IgD-negative memory B cell (primary cell): ENCODE measurements around the gene KRT77. TPM values are rescaled to one million over a fixed set of nuclear protein-coding genes. Genes with fewer than 3 reads are reported as not detected.
A peak's percentile ranks its signal among the peaks of the same experiment; 100 is the strongest.
"Not testable (repeated sequence)": the region's sequence is repeated elsewhere in the genome, so short reads cannot be mapped to it uniquely, and the experiment has no call there.

Experiments
- H3K27ac Mint-ChIP-seq, 3 donors: one replicate each; pipeline ENCODE4 v1.8.0; 2020 to 2022; ENCODE audit warnings: mild to moderate bottlenecking in 3 of 3, mixed read lengths in 3 of 3, moderate library complexity in 1 of 3
- H3K27me3 Mint-ChIP-seq: one replicate; pipeline ENCODE4 v1.8.0; 2021; ENCODE audit warnings: mixed read lengths
- H3K36me3 Mint-ChIP-seq: one replicate; pipeline ENCODE4 v1.8.0; 2020; ENCODE audit warnings: mild to moderate bottlenecking, mixed read lengths
- H3K4me1 Mint-ChIP-seq, 3 donors: one replicate each; pipeline ENCODE4 v1.8.0; 2020 to 2022; ENCODE audit warnings: mixed read lengths in 3 of 3, mild to moderate bottlenecking in 1 of 3
- H3K4me3 Mint-ChIP-seq, 4 donors: one replicate each; pipeline ENCODE4 v1.8.0; 2020 to 2022; ENCODE audit warnings: mild to moderate bottlenecking in 4 of 4, mixed read lengths in 4 of 4, moderate library complexity in 3 of 4
- H3K9me3 Mint-ChIP-seq, 3 donors: one replicate each; pipeline ENCODE4 v1.8.0; 2020 to 2021; ENCODE audit warnings: mixed read lengths in 3 of 3, mild to moderate bottlenecking in 1 of 3
- polyA plus RNA-seq: library from polyadenylated mRNA; unstranded; fragments of 300-500 nt; fragmentation: Illumina TruSeq; gene quantifications from one replicate; pipeline ENCODE4 v1.2.3, GENCODE V29; 2021

The KRT77 gene
- polyA plus RNA-seq, 1 donor from 2014 or later = not detected

DNA sequence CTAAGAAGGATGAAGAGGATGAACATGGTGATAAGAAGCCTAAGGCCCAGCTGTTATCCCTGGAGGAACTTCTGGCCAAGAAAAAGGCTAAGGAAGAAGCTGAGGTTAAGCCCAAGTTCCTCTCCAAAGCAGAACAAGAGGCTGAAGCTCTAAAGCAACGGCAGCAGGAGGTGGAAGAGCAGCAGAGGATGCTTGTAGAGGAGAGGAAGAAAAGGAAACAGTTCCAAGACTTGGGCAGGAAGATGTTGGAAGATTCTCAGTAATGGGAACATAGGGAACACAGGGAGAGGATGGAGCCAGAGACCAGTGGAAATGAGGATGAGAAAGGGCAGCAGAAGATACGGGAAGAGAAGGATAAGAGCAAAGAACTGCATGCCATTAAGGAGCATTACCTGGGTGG, 27.5 kb upstream of the KRT77 start:
- H3K4me3 Mint-ChIP-seq = no peak overlapping the region
- H3K27me3 Mint-ChIP-seq = peaks cover 10% of the 10 kb centered on the region
- H3K9me3 Mint-ChIP-seq = peaks cover 0 to 6% (median 0%) of the 10 kb centered on the region in 3 donors
- no peak overlapping the region for H3K27ac Mint-ChIP-seq
- peaks cover 3% of the 10 kb centered on the region for H3K36me3 Mint-ChIP-seq
- H3K4me1 Mint-ChIP-seq = no peaks in the 10 kb centered on the region

DNA sequence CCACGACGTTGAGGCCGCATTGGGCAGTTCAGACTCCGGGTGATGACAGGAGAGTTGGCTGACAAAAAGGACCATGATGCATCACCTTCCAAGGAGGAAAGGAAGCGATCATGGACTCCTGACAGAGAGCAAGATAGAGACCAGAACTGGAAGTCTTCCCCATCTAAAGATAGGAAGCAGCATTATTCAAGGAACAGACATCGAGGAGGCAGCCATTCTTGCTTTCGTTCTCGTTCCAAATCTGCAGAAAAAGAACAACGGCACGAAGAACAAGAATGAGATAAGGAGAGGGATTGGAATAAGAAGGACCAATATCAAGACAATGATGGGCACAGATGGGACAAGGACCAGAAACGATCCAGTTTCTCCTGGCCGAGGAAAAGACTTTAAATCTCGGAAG, 27.1 kb upstream of the KRT77 start:
- peaks cover 3% of the 10 kb centered on the region for H3K36me3 Mint-ChIP-seq
- H3K4me3 Mint-ChIP-seq = no peak overlapping the region
- H3K27ac Mint-ChIP-seq = peak overlapping the region in 1 of 3 donors; percentile 17
- peaks cover 0 to 6% (median 0%) of the 10 kb centered on the region in 3 donors for H3K9me3 Mint-ChIP-seq
- no peaks in the 10 kb centered on the region for H3K4me1 Mint-ChIP-seq
- peaks cover 9% of the 10 kb centered on the region for H3K27me3 Mint-ChIP-seq

DNA sequence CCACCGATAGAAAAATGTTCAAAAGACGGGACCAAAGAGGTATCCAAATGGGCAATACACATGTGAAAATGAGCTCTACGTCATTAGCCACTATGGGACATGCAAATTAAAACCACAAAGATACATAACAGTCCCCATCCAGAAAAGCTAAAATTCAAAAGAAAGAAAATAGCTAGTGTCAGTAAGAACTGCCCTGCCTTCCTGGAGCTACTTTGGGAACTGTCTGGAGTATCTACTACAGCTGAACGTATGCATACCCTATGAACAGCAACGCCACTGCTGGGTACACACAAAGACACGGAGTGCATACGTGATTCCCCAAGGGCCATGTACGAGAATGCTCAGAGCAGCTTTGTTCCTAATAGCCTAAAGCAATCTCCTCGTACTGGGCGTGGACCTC, 25.8 kb upstream of the KRT77 start:
- Mint-ChIP-seq H3K36me3 (peaks cover 3% of the 10 kb centered on the region), H3K4me1 (no peaks in the 10 kb centered on the region), H3K27ac (no peak overlapping the region), H3K9me3 (peaks cover 0 to 6% (median 0%) of the 10 kb centered on the region in 3 donors), H3K27me3 (peaks cover 5% of the 10 kb centered on the region), H3K4me3 (no peak overlapping the region)

DNA sequence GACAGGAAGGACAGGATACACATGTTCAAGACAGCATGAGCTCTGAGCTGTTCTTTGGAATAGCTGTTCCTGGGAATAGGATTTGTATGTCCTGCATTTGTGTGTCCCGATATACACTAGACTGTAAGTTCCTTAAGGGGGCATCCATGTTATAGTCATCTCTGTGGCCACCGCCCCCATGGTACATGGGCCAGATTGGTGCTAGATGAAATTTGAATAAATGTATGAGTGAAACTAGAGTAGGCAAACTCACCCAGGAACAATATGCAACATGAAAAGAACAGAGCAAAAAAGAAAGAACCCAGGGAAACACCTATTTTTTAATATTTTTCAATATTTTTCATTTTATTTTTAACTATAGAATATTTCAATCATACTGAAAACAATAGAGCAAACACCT, 25.1 kb upstream of the KRT77 start:
- Mint-ChIP-seq H3K9me3 (peaks cover 0 to 6% (median 0%) of the 10 kb centered on the region in 3 donors), H3K4me1 (no peaks in the 10 kb centered on the region), H3K36me3 (peaks cover 3% of the 10 kb centered on the region), H3K4me3 (no peak overlapping the region), H3K27me3 (peaks cover 5% of the 10 kb centered on the region), H3K27ac (no peak overlapping the region)

DNA sequence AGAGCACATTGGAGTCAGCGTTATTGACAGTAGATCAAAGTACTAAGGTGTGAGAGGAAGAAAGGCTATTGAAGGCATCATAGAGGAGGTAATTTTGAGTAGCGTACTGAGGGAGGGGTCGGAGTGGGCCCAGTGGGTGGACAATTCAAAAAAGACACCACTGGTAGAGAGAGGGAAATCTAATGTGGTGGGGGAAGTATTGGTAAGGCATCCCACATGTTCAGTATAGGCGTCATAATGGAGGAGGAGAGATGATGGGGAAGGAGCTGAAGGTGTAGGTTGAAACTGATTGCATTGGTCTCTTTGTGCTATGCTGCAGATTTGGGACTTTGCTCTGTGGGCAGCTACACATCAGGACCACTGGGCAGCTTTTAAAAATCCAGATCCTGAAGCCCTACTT, 23.7 kb upstream of the KRT77 start:
- H3K4me1 Mint-ChIP-seq = no peaks in the 10 kb centered on the region
- H3K4me3 Mint-ChIP-seq = no peak overlapping the region
- peaks cover 0 to 6% (median 0%) of the 10 kb centered on the region in 3 donors for H3K9me3 Mint-ChIP-seq
- H3K27ac Mint-ChIP-seq = no peak overlapping the region
- peaks cover 9% of the 10 kb centered on the region for H3K27me3 Mint-ChIP-seq
- H3K36me3 Mint-ChIP-seq = peaks cover 3% of the 10 kb centered on the region

DNA sequence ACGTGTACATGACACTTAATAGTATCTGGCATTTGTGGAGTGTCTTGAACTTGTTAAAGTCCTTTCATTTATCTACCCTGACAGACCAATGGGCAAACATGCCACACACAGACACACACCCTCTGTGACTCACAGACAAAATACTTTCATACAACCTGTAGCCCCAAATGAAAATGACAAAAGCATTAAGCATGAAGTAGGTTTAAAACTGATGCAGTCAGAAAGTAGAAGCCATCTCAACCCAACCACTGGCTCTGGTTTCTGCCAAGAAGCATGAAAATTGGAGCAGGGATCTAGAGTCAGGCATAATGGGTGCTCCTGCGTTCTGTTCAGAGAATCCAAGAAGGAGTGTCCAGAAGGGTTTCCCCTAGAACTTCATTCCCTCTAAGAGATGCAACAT, 23.1 kb upstream of the KRT77 start:
- H3K4me1 Mint-ChIP-seq = no peaks in the 10 kb centered on the region
- peaks cover 3% of the 10 kb centered on the region for H3K36me3 Mint-ChIP-seq
- H3K9me3 Mint-ChIP-seq = peaks cover 0 to 4% (median 0%) of the 10 kb centered on the region in 3 donors
- H3K27me3 Mint-ChIP-seq = peaks cover 12% of the 10 kb centered on the region
- H3K4me3 Mint-ChIP-seq = no peak overlapping the region
- H3K27ac Mint-ChIP-seq = no peak overlapping the region

DNA sequence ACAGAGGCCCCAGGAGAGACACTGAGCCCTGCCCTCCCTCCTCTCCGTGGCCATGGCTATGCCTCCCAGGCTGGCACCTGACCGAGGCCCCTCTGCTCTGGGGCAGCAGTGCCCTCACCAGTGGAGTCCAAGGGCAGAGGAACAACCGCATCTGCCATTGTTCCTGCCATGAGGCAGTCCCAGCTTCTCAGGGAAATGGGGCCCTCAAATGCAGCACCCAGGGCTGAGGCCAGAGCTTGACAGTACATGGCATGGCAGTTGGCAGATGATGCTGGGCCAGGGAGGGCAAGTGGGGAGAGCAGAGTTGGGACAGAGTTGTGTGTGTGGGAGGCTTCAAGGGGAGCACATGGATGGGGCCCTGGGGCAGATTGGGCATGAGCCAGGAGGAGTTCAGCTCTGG, 21.1 kb upstream of the KRT77 start:
- H3K9me3 Mint-ChIP-seq = peaks cover 0 to 2% (median 0%) of the 10 kb centered on the region in 3 donors
- H3K27ac Mint-ChIP-seq = peak overlapping the region in 1 of 3 donors; percentile 14

DNA sequence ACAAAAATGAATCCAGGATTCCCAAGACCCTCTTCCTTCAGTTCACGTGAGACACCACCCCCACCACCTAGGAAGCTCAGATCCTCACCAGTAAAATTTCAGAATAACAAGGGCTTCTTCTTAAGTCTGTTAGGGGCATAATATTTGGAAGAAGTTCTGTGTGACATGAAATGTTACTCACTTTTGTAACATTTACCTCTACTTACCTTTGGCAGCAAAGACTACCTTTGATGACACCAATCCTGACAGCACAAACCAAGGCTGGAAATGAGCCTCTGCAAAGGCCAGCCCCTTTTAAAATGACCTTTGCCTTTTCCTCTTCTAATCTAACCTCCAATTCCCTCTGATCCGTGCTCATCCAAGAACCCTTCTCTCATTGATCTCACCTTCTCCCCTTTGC, 19.4 kb upstream of the KRT77 start:
- peaks cover 0 to 2% (median 0%) of the 10 kb centered on the region in 3 donors for H3K9me3 Mint-ChIP-seq
- no peaks in the 10 kb centered on the region for H3K4me1 Mint-ChIP-seq
- H3K4me3 Mint-ChIP-seq = no peak overlapping the region
- H3K36me3 Mint-ChIP-seq = peaks cover 3% of the 10 kb centered on the region
- peaks cover 9% of the 10 kb centered on the region for H3K27me3 Mint-ChIP-seq
- H3K27ac Mint-ChIP-seq = no peak overlapping the region

More for the DNA sequence above, 21.1 kb upstream of the KRT77 start:
- H3K4me1 Mint-ChIP-seq = no peaks in the 10 kb centered on the region
- H3K27me3 Mint-ChIP-seq = peaks cover 7% of the 10 kb centered on the region
- peaks cover 3% of the 10 kb centered on the region for H3K36me3 Mint-ChIP-seq
- no peak overlapping the region for H3K4me3 Mint-ChIP-seq

DNA sequence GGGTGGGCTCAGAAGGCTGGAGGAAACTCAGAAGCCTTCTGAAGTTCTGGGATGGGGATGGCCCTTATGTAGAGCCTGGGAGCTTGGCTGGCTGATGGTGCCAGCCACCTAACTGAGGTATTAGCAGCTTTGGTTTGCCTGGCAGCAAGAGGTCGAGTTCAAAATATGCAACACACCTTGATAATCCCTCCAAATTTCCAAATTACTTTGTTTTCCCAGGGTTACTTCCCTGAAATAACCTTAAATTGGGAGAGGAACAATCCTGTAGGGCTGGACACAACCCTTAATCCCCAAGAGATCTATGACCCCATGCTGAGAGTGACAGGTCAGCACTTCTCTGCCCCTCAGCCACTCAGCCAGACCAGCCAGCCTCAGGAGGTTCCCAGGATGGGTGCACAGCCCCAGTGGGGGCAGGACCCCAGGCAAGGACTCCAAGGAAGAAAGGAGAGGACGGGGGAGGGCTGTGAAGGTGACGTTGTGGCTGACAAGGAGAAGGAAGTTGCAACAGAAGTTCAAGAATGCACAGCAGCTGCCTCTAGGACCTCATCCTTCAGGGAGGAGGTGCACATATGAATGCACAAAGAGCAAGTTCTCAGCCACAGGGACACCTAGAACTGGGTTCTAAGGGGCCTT, 18.6 kb upstream of the KRT77 start:
- peaks cover 0 to 2% (median 0%) of the 10 kb centered on the region in 3 donors for H3K9me3 Mint-ChIP-seq
- peaks cover 9% of the 10 kb centered on the region for H3K27me3 Mint-ChIP-seq
- no peak overlapping the region for H3K27ac Mint-ChIP-seq
- no peaks in the 10 kb centered on the region for H3K4me1 Mint-ChIP-seq
- no peak overlapping the region for H3K4me3 Mint-ChIP-seq
- H3K36me3 Mint-ChIP-seq = peaks cover 2% of the 10 kb centered on the region

DNA sequence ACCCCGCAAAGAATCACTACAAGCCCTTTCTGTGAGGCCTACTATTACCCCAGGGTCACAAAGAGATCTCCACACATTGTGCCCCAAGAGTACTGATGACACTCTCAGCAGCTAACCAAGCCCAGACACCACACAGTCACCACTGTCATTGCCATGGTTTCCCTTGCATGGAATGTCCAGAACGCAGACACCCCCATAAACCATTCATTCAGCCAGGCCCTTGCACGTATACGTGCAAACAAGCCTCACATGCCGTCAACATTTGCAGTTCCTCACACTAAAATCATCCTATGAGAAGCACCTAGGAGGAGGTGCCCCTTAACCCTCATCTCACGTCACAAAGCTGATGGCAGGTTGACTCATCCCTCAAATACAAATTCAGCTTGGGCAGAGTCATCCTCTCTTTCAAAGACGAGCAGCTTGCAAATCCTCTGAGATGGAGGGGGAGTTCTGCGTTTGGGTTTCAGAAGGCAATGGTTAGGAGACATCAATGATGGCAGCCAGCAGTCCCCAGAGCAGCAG, 17.1 kb upstream of the KRT77 start:
- Mint-ChIP-seq H3K4me3 (no peak overlapping the region), H3K9me3 (no peaks in the 10 kb centered on the region), H3K27ac (no peak overlapping the region), H3K4me1 (no peaks in the 10 kb centered on the region), H3K36me3 (no peaks in the 10 kb centered on the region), H3K27me3 (peaks cover 21% of the 10 kb centered on the region)

DNA sequence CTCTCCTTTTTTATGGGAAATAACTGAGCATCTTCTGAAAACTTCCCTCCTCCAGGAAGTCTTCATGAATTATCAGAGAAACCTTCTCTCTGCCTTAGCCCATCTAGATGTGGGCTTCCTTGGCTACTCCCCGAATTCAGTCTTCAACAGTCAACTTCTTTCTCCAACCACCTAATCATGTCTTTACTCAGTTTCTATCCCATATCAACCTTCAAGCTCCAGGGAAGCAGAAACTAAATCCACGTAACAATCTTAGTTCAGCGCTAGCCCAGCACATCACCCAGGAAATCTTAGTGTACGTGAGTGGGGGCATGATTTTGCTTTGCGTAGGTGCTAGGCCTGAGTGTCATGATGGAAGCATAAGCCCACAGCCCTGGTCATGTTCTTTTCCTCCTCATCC, 12.7 kb upstream of the KRT77 start:
- peaks cover 0 to 4% (median 0%) of the 10 kb centered on the region in 3 donors for H3K9me3 Mint-ChIP-seq
- no peak overlapping the region for H3K27ac Mint-ChIP-seq
- peaks cover 31% of the 10 kb centered on the region for H3K27me3 Mint-ChIP-seq
- H3K4me3 Mint-ChIP-seq = no peak overlapping the region
- H3K4me1 Mint-ChIP-seq = peaks cover 0 to 3% (median 3%) of the 10 kb centered on the region in 3 donors
- no peaks in the 10 kb centered on the region for H3K36me3 Mint-ChIP-seq

DNA sequence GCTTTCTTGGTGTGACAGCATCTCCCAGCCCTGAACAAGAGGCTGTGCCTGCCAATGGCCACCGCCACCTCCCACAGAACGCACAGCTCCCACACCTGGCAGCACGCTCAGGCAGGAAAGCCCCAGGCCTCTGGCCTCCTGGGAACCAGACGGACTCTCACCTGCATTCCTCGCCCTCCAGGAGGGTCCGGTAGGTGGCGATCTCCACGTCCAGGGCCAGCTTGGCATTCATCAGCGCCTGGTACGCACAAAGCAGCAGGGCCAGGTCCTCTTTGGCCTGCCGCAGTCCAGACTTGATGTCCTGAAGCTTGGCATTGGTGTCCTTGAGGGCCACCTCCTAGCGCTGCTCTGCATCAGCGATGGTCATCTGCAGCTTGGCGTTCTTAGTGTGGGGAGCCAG, 12.1 kb upstream of the KRT77 start:
- no peaks in the 10 kb centered on the region for H3K36me3 Mint-ChIP-seq
- H3K4me3 Mint-ChIP-seq = peak overlapping the region in 1 of 4 donors; percentile 28
- peaks cover 31% of the 10 kb centered on the region for H3K27me3 Mint-ChIP-seq
- no peak overlapping the region for H3K27ac Mint-ChIP-seq
- peaks cover 0 to 3% (median 3%) of the 10 kb centered on the region in 3 donors for H3K4me1 Mint-ChIP-seq
- peaks cover 0 to 4% (median 0%) of the 10 kb centered on the region in 3 donors for H3K9me3 Mint-ChIP-seq

DNA sequence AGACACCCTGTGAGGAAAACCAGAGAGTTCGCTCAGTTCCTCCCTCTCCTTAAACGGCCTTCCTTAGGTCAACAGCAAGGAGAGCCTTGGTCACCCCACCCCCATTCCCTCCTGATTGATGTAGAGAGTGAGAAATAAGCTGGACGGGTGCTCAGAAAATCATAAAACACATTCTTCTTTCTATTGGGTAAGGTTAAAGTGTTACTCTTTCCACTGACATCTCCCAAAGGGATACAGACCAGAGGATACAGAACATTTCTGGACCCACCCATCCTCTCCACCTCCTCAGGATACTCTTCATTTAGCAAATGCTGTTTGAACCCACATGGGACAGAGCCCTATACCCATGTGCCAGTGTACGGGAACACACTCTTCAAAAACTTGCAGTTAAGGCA, 11.6 kb upstream of the KRT77 start:
- peak overlapping the region in 1 of 4 donors; percentile 47 for H3K4me3 Mint-ChIP-seq
- peaks cover 0 to 4% (median 0%) of the 10 kb centered on the region in 3 donors for H3K9me3 Mint-ChIP-seq
- peaks cover 0 to 3% (median 3%) of the 10 kb centered on the region in 3 donors for H3K4me1 Mint-ChIP-seq
- no peaks in the 10 kb centered on the region for H3K36me3 Mint-ChIP-seq
- no peak overlapping the region for H3K27ac Mint-ChIP-seq
- peaks cover 31% of the 10 kb centered on the region for H3K27me3 Mint-ChIP-seq

DNA sequence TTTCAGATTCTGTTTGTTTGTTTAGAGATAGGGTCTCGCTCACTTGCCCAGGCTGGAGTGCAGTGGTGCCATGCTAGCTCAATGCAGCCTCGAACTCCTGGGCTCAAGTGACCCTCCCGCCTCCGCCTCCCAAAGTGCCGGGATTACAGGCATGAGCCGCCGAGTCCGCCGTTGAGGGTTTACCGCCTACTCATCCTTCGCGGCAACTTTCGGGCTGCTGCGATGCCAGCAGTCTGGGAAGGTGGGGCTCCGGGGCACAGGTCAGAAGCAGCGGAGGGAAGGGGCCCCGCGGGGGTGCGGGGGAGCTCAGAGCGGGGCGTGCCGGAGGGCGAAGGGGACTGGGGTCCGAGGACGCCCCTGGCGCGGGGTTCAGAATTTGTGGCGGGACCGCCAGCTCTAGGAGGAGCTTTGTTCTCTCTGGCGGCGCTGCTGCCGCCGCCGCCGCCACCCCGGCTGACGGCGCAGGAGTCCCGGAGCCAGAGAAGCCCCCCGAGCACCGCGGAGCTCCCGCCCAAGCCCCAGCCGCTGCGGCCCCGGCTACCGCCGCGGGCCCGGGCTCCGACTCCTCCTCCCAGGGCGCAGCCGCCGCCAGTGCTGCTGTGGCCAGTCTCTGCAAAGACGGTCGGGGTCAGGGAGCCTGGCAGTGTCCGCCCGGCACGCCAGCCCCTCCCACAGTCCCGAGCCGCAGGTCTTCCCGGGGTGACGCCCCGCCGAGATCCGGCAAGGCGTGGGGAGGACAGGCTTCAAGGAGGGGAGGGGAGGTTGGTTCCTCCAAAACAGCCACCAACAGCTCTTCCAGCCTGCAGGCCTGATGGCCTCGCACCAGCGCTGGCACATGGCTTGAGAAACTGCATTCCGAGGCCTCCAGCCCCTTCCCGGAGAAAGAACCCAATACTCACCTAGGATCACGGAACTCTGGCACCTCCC, 10.9 kb upstream of the KRT77 start:
- Mint-ChIP-seq H3K36me3 (no peaks in the 10 kb centered on the region), H3K27ac (no peak overlapping the region), H3K9me3 (peaks cover 0 to 4% (median 0%) of the 10 kb centered on the region in 3 donors), H3K4me3 (peak overlapping the region in 1 of 4 donors; percentile 47), H3K4me1 (peaks cover 0 to 3% (median 3%) of the 10 kb centered on the region in 3 donors), H3K27me3 (peaks cover 31% of the 10 kb centered on the region)

DNA sequence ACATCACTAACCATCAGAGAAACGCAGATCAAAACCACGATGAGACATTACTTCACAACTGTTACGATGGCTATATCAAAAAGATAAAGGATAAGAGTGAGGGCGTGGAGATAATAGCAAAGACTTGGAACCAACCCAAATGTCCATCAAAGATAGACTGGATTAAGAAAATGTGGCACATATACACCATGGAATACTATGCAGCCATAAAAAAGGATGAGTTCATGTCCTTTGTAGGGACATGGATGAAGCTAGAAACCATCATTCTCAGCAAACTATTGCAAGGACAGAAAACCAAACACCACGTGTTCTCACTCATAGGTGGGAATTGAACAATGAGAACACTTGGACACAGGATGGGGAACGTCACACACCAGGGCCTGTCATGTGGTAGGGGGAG, 8.8 kb upstream of the KRT77 start:
- not testable (repeated sequence) for H3K4me1 Mint-ChIP-seq, H3K9me3 Mint-ChIP-seq, H3K36me3 Mint-ChIP-seq, H3K27ac Mint-ChIP-seq, H3K4me3 Mint-ChIP-seq
- H3K27me3 Mint-ChIP-seq = peaks cover 30% of the 10 kb centered on the region
